NCI-H2081 treated with DMSO at 0.1 percent for 48 hours (cell line): Measurements from ENCODE around the gene PRKCA.
"Not testable (repeated sequence)": the region's sequence is repeated elsewhere in the genome, so short reads cannot be mapped to it uniquely, and the experiment has no call there.

Source experiments
- DNase-seq: peaks from one replicate; lab custom pipeline; 2025; lab: John Stamatoyannopoulos, UW

PRKCA gene

DNA sequence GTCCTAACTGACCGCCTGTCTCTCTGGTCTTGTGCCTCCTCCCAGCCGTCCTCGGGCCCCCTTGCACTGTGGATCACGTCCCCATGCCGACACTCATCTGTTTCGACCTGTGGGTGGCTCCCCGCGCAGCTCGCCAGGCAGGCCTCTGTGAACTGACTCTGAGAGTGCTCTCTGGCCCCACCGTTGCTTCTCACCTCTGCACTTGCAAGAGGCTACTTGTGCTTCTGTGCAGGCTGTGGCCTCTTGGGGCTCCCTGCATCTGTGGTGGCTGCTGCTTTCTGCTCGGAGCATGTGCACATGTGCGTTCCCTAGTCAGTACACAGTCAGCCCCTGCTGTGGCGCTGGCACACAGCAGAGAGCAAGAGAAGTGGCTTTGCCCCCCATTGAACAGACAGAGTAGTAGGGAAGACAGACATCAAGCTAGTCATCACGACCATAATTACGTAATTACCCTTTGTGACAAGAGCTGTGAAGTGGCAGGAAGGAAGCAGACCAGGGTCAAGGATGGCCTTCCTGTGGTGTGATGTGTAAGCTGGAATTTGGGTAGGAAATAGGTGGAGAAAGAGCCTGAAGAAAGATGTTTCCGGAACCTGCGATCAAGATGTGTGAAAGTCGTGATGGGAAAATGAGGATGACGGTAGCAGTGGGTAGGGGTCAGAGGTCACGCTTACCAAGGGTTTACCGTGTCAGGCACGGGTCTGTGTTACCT, 276.5 kb downstream of the PRKCA start:
- DNase-seq: no peak

DNA sequence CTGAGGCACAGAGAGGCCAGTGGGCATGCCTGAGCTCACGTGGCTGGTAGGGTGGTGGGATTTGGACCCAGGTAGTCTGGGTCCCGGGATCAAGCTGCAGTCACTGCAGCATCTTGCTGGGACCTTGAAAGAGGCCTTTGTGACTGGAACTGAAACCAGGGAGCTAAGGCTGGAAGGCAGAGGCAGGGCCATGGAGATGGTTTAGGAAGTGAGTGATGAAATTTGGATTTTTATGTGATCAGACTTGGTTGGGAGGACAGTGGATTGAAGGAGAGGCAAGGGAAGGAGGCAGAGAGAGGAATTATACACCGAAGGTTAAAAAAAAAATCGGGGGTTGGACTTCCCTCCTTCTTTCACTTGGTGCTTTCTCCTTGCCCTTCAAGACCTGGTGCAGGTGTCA, 277.1 kb downstream of the PRKCA start:
- DNase-seq: no peak

DNA sequence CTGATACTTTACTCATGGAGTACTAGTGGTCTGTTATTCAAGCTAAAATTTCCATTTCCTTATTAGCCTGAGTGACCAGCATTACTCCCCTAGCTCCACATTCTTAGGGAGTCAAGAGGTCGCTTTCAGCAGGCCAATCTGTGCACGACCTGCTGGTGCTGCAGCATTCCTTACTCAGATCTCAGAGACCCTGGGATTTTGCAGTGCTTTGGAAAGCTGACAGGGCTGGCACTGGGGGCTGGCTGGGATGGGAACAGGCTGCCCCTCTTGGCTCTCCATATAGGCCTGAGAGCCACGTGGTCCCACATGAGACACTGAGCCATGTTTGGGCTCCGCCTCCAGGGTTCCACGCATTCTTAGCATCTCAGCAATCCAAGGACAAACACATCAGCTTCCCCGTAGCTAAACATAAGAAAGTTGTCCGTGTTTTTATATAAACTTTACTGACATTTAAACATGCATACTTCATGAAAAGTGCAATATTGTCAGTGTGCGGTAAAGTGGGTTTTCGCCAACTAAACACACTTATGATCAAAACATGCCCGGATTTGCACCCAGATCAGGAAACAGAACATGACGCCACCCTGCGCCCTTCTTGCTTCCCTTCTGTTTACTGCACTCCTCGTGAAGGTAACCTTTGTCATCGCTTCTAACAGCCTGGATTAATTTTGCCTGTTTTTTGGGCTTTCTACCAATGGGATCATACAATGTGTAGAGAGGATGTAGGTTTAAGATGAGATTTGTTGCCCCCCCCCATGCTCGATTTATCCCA, 278.0 kb downstream of the PRKCA start:
- no peak for DNase-seq

DNA sequence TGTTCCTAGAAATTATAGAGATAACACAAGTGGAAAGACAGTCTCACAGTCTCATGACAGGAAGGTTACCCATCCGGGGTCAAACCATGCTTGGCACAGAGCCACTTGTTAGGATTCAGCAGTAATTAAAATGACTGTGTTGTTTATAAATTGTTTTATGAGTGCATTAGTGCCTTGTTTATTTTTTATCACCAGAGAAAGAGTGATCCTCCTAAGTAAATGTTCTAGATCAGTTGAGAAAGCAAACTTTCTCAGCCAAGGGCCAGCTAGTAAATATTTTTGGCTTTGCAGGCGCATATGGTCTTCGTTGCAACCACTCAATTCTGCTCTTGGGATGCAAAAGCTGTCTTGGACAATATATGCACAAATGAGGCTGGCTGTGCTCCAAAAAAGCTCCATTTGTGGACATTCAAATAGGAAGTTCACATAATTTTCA, 278.6 kb downstream of the PRKCA start:
- no peak for DNase-seq

DNA sequence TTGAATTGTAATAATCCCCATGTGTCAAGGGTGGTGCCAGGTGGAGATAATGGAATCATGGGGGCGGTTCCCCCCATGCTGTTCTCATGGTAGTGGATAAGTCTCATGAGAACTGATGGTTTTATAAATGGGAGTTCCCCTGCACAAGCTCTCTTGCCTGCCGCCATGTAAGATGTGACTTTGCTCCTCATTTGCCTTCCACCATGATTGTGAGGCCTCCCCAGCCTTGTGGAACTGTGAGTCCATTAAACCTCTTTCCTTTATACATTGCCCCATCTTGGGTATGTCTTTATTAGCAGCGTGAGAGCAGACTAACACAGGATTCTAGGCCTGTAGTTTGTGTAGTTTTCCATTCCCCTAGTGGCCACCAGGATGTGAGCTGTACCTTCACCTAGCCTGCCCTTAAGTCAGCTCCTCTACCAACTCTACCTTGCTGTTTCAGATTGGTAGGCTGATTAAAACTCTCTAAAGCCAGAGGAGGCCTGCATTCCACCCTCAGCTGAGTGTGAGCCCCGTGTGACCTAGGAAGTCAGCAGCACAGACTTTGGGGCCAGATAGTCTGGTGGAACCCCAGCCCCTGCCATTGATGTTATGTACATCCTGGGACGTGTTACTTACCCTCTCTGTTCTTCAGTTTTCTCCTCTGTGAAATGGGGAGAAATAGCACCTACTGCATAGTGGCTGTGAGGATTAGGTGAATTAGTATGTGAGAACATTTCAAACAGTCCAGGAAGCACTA, 280.1 kb downstream of the PRKCA start:
- DNase-seq: no peak

DNA sequence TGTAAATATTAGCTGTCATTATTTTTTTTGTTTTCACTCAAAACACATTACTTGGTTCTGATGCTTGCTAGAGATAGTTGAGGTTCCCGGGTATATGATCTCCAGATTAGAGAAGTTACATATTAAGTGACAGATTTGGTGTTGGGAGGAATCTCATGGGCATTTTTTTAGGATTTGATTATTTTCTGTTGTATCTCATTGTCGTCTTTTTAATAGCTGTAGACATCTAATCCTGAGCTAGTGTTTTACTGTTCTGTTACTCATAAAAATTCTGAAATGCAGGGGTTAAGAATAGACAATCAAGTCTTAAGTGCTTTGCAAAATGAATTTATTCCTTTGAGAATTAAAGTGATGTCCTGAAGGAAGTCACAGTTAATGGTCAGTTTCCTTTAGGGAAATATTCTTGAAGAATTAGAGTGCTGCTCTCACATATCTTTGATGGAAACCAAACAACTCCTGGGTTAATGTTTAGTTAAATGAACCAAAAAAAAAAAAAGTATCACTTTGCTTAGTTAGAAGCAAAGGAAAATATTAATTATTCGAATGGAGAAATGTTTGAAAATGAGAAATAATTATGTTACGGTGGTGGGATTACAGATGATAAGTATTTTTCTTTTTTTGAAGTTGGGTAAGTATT, 280.8 kb downstream of the PRKCA start:
- no peak for DNase-seq

DNA sequence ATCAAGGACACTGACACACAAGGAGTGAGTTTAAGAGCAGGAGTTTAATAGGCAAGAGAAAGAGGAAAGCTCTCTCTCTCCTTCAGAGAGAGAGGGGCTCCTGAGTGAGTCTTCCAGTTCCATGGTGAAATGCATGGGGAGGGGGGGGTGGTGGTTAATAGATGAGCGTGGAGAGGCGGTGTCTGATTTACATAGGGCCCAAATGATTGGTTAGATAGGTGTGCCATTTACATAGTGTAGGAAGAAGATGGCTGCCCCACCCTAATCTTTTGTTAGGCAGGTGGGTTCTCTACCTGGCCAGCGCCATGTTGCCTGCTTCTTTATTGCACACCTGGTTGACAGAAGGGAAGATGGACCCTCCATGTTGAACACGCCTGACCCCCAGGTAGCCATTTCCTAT, 282.5 kb downstream of the PRKCA start:
- no peak for DNase-seq

DNA sequence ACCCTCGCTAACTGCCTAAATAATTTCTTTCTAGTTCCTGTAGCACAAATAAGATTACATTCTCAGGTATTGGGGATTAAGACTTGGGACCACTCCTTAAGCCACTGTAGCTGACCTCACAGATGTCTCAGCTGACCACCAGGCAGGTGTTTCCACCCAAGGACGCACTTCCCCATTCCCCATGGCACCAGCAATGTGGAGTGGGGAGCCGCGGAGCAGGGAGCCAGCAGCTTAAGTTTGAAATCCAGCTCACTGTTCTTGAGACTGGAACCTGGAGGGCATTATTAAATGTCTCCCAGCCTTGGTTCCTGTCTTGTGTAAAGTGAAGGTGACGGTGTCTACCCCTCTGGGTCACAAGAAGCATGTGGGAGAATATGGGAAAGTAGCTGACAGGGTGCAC, 283.1 kb downstream of the PRKCA start:
- no peak for DNase-seq

DNA sequence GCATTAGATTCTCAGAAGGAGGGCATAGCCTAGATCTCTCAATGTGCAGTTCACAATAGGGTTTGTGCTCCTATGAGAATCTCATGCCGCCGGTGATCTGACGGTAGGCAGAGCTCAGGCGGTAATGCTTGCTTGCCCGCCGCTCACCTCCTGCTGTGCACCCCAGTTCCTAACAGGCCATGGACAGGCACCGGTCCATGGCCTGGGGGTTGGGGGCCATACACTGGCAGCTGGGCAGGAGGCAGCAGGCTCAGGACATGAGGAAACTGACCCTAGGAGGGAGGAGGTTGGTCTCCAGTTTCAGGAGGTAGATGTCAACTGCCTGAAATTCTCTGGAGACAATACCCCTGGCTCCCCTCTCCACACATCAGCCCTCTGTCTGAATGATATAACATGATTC, 287.5 kb downstream of the PRKCA start:
- DNase-seq: no peak

DNA sequence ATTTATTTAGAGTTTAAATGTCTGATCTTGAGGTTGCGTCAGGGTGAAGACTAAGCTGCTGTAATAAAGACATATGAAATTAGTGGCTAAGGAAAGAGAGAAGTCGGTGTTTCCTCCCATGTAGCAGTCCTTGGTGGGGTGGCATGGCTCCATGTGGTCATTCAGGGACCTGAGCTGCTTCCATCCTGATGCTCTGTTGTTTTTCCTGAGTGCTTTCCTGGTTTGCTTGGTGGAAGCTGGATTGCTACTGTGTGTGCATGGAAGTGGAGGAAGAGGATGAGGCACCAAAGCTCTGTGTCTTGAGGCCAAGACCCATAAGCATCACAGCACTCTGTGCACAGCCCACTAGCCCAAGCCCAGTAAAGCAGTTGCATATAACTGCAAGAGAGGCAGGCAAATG, 290.7 kb downstream of the PRKCA start:
- DNase-seq: no peak

DNA sequence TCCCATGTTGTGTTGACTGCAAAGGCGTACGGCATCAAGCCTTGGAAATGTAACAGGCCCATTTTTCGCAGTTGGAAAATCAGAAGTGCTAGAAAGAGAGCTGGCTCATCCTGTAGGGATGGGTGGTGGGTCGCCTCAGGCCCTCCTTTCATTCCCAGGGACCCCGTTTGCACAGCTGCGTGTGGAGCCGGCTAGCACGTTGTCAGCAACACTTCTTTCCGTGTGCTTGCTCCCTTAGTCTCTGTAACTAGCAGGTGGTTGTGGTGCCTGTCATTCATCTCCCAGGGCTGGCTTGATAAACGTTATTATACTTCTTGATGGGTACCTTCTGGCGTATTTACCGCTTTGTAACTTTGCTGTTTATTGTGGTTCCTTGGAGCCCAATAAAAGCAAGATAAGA, 293.5 kb downstream of the PRKCA start:
- no peak for DNase-seq

DNA sequence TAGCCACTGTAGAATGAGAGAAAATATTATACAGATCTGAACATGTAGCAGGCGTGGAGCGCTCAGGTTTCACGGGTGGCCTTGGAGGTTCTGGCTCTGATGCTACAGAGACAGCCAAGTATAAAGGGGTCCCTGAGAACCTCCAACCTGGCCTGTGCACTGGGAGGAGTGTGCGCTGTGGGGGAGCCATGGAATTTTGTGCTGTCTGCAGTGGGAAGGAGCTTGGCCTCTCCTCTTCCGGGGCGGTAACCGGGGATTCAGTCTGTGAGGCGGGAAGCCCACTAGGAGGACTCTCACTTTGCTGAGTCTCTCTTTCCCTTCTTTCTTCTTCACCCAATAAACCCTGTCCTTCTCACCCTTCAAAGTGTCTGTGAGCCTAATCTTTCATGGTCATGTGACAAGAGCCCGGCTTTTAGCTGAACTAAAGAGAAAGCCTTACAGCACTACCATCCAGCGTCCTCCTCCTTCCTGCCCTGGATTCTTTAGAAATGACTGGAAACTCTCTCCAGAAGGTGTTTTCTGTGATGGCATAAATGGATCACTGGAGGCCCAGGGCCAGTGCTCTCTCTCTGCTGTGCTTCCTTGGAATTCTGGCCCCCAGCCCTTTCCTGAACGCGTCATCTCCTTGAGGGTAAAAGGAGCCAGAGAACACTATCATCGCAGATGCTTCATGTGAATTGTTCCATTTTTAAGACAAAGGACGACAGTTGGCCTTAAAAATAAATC, 300.4 kb downstream of the PRKCA start:
- DNase-seq: no peak

DNA sequence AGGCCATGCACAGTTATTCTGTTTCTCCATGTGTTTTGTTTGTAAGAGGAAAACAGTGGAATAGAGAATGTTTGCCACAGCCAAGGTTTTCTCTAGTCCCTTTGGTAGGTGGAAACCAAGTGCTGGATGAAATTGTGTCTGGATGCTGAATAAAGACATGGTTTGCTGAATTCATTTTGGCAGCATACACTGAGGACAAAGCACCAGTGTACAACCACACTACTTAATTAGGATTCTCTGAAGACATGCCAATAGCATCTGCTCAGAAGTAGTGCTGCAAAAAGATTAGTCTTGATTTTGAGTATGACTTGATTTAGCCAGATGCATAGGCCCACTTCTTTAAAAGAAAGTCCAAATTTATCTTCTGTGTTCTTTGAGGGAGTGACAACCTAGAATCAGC, 302.0 kb downstream of the PRKCA start:
- no peak for DNase-seq

DNA sequence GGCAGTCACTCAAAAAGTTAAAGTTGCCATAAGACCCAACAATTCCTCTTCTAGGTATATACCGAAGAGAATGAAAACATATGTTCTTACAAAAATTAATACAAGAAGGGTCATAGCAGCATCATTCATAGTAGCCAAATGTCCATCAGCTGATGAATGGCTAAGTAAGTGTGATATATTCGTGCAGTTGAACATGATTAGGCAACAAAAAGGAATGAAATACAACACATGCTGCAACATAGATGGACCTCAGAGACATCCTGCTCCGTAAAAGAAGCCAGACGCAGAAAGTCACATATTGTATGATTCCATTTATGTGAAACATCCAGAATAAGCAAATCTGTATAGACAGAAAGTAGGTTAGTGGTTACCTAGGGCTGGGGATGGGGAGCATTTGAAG, 303.1 kb downstream of the PRKCA start:
- DNase-seq: no peak

DNA sequence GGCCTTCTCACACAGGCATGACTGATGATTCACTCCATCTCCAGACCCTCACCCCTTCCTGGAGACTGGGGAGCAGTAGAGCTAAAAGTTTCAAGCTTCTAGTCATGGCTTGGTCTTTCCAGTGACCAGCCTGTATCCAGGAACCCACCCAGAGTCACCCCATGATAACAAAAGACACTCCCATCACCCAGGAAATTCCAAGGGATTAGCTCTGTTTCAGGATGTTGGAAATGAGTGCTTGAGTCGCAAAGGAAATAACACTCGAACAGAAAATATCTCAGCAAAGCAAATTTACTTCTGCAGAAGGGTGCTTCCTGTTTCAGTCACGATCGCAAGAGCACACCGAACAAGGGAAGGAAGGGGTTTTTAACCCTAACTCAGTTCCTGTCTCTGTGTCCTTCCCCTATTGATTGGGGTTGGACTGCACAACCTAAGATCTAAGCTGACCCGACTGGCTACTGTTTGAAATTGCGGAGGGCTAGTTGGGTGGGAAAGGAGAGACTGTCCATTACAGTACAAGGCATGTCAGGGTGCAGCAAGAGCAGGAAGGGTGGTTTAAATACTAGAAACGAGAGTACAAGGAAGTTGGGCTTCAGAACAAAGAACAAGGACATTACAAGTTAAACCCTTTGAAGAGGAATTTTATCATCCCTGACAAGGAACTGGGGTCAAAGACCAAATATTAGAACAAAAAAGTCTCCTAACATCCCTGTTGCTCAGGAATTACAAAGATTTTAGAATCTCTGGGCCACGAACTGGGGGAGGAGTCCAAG, 308.1 kb downstream of the PRKCA start:
- no peak for DNase-seq

DNA sequence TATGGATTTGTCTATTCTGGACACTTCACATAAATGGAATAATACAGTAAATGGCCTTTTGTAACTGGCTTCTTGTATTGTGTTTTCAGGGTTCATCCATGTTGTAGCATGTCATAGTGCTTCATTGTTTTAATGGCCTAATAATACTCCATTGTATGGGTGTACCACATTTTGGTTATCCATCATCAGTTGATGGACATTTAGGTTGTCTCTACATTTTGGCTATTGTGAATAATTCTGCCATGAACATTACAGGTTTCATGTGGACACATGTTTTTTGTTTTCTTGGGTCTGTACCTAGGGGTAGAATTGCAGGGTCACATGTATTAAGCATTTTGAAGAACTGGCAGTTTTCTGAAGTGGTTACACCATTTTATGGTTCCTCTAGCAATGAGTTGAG, 309.0 kb downstream of the PRKCA start:
- no peak for DNase-seq

DNA sequence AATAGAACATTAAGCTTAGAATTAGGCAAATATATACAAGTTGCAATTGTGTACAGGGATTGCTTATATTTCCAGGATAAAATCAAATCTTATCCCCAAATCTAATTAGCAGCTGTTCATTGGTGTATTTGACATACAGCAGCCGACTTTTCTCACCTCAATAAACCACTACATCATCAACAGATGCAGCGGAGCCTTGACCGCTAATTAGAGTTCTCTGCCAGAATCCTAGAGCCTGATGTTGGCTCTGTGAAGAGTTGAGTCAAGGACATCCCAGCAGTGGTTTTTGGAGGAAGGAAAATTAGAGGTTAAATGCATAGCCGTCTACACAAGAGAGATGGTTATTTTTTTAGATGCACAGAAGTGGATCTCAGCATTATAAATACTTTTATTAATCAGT, 310.6 kb downstream of the PRKCA start:
- no peak for DNase-seq

DNA sequence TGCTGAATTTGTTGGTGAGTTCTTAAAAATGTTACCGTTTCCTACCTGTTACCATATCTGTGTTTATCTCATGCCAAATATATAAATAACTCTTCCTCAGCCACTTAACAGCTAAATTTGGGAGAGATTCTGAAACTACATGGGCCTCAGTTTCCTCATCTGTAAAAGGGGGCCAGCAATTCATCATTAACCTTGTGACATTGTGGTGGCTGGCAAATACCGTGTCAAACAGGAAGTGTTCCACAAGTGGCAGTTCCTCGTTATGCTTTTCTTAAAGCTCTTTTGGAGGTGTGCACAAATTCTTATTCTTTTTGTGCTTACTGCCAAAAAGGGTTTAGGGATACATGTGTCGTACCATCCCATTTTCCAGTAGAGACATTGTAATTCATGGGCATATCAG, 312.1 kb downstream of the PRKCA start:
- DNase-seq: no peak

DNA sequence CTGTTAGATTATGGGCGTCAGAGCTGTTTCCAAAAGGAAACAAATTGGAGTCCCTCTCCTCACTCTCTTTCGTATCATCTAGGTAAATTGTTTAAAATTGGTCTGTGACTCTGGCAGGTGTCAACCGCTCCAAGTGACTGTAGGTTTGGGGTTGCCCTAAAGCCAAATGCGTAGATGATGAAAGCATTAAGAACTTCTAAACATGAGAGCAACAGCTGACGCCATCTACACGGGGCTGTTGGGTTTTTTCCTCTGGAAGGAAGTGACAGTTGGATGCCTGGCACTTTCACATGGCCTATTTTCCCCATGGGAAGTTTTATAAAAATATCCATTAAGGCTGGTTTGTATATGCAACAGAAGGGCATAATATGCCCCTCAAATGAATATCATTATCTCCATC, 316.8 kb downstream of the PRKCA start:
- no peak for DNase-seq

DNA sequence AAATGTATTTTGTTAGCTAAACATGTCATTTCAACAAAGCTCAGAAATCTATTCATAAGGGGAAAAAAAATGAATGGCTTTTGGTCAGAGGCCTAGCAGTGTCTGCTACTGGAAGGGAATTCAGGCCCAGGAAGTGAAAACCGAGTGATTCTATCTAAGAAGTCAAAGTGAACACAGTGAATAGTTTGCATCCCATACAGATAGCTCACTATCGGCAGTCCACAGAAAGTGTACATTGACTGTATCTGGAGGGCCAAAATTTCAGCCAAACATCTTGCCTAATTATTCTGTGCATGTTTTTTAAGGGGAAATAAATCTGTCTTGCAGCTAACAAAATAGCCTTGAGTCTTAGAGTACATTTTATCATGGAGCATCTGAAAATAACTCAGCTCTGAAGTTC, 318.1 kb downstream of the PRKCA start:
- DNase-seq: no peak

DNA sequence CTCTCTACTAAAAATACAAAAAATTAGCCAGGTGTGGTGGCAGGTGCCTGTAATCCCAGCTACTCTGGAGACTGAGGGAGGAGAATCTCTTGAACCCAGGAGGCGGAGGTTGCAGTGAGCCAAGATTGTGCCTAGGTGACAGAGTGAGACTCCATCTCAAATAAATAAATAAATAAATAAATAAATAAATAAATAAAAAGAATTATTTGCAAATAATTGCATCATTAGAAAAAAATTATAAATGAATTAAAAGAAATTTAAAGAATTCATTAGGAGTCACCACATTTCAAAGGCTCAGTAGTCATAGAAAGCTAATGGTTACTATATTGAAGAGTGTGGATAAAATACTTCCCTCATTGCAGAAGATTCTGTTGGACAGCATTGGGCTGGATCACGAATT, 322.2 kb downstream of the PRKCA start:
- DNase-seq: not testable (repeated sequence)
